Lung (tissue), 12 donors: ENCODE results near the gene LRRC8D. TPM values are rescaled to one million over a fixed set of nuclear protein-coding genes. Genes with fewer than 3 reads are reported as not detected.

Experiments used
- ATAC-seq: fragments of 200-7000 bp; cut with Tn5 transposase; one replicate; pipeline ENCODE4 v1.9.1; 2020; ENCODE audit warnings: moderate number of reproducible peaks; ENCODE audit not compliant: insufficient read depth, low FRiP score
- DNase-seq, 3 donors: peaks; one replicate each; pipeline ENCODE4 v3.0.0-alpha.2; 2013 to 2017
- H3K27ac ChIP-seq, 2 donors: one replicate each; pipeline ENCODE4 v1.5.1; 2013; ENCODE audit warnings: mild to moderate bottlenecking in 2 of 2, moderate library complexity in 2 of 2, control low read depth in 1 of 2, inconsistent platforms in 1 of 2, low read depth in 1 of 2, low read length in 1 of 2
- H3K27me3 ChIP-seq, 3 donors: one replicate each; pipeline ENCODE4 v1.5.1; 2013; ENCODE audit warnings: low read length in 2 of 3; ENCODE audit not compliant: control insufficient read depth in 3 of 3, insufficient read depth in 3 of 3
- H3K36me3 ChIP-seq, 4 donors: one replicate each; pipeline ENCODE4 v1.5.1; 2013; ENCODE audit warnings: low read length in 4 of 4, mild to moderate bottlenecking in 1 of 4, moderate library complexity in 1 of 4; ENCODE audit not compliant: control insufficient read depth in 4 of 4, insufficient read depth in 4 of 4
- H3K4me1 ChIP-seq, 5 donors: one replicate each; pipeline ENCODE4 v1.5.1; 2013; ENCODE audit warnings: low read length in 5 of 5, mild to moderate bottlenecking in 2 of 5, moderate library complexity in 1 of 5; ENCODE audit not compliant: control insufficient read depth in 5 of 5, insufficient read depth in 5 of 5
- H3K4me3 ChIP-seq: one replicate; pipeline ENCODE4 v1.5.1; 2013; ENCODE audit warnings: mild to moderate bottlenecking, control low read depth, moderate library complexity
- H3K9ac ChIP-seq, 2 donors: one replicate each; pipeline ENCODE4 v1.5.1; 2013; ENCODE audit warnings: low read length in 2 of 2, control low read depth in 1 of 2; ENCODE audit not compliant: insufficient read depth in 1 of 2
- H3K9me3 ChIP-seq, 4 donors: one replicate each; pipeline ENCODE4 v1.5.1; 2013; ENCODE audit warnings: low read length in 3 of 4, mild to moderate bottlenecking in 1 of 4, moderate library complexity in 1 of 4; ENCODE audit not compliant: control insufficient read depth in 4 of 4, insufficient read depth in 3 of 4
- CTCF ChIP-seq: IDR thresholded peaks from 2 replicates; pipeline ENCODE4 v1.5.1; 2012; ENCODE audit warnings: mild to moderate bottlenecking; ENCODE audit errors: control extremely low read depth, extremely low read depth
- WGBS, 2 donors: extraction: QIAGEN DNeasy Blood & Tissue Kit; methylation state at CpG; one replicate each; pipeline ENCODE4 v1.1.7; 2013; 5-methylcytosine and 5-hydroxymethylcytosine counted together
- polyA plus RNA-seq, 2 donors: library from polyadenylated mRNA; stranded (reverse); fragments of 200-250 nt; gene quantifications; one replicate each; pipeline ENCODE4 v1.2.1, GENCODE V29; 2013
- total RNA-seq, 2 donors: library from RNA; depleted of rRNA in 1 of 2; stranded (reverse); fragments of >200 nt in 1 of 2; gene quantifications; one replicate each; pipeline ENCODE4 v1.2.1, GENCODE V29; 2014 to 2021
- donor health status: control.
- donor health status: control.
- donor health status: Bipolar disorder and iron deficiency.
- donor health status: healthy.
- donor health status: DM: yes; HTN: yes; CAD: no.

The LRRC8D gene
- total and polyA plus RNA-seq, 4 donors: 5.1 to 24.2 (median 11.3) TPM

GRCh38 chr1:89823679-89824292, 3.0 kb downstream of the LRRC8D start:
- peaks cover 0 to 12% (median 4%) of the 10 kb centered on the region in 5 donors for H3K4me1 ChIP-seq
- no peaks in the 10 kb centered on the region for H3K9me3 ChIP-seq
- 56 to 67% methylated on average over 6 of the region's 6 CpGs for WGBS, 2 donors
- peaks cover 0 to 12% (median 8%) of the 10 kb centered on the region in 3 donors for H3K27me3 ChIP-seq
- H3K4me3 ChIP-seq: no peak overlapping the region
- TF ChIP-seq CTCF: no peak
- no peak overlapping the region for H3K27ac ChIP-seq
- no peak overlapping the region for H3K9ac ChIP-seq
- no peak for ATAC-seq
- no peak for DNase-seq
- H3K36me3 ChIP-seq: peaks cover 0 to 4% (median under 1%) of the 10 kb centered on the region in 4 donors

- no peak for DNase-seq
- no peak overlapping the region for H3K27ac ChIP-seq
- ATAC-seq: no peak
- no peak for TF ChIP-seq CTCF
- no peaks in the 10 kb centered on the region for H3K9me3 ChIP-seq
- H3K4me3 ChIP-seq: no peak overlapping the region
- no peaks in the 10 kb centered on the region for H3K27me3 ChIP-seq
- whole genome bisulfite sequencing, 2 donors: 28 to 61% methylated on average over 3 of the region's 3 CpGs
- peaks cover 0 to 4% (median under 1%) of the 10 kb centered on the region in 4 donors for H3K36me3 ChIP-seq
- H3K4me1 ChIP-seq: peaks cover 0 to 12% (median 2%) of the 10 kb centered on the region in 5 donors
- H3K9ac ChIP-seq: no peak overlapping the region
Observed at GRCh38 chr1:89826594-89826993, 5.8 kb downstream of the LRRC8D start.

GRCh38 chr1:89827330-89827729, 6.5 kb downstream of the LRRC8D start:
- no peaks in the 10 kb centered on the region for H3K9me3 ChIP-seq
- no peak overlapping the region for H3K27ac ChIP-seq
- no peak for DNase-seq
- no peak for ATAC-seq
- H3K27me3 ChIP-seq: no peaks in the 10 kb centered on the region
- TF ChIP-seq CTCF: no peak
- H3K36me3 ChIP-seq: peaks cover 0 to 4% (median under 1%) of the 10 kb centered on the region in 4 donors
- no peak overlapping the region for H3K9ac ChIP-seq
- WGBS, 2 donors: 95 to 99% methylated on average over 3 of the region's 3 CpGs
- H3K4me1 ChIP-seq: peaks cover 0 to 10% (median 5%) of the 10 kb centered on the region in 5 donors
- no peak overlapping the region for H3K4me3 ChIP-seq

- DNase-seq (no peak), ATAC-seq (no peak)
- no peaks in the 10 kb centered on the region for H3K27me3 ChIP-seq
- H3K9me3 ChIP-seq: no peaks in the 10 kb centered on the region
- H3K36me3 ChIP-seq: peaks cover 0 to 4% (median under 1%) of the 10 kb centered on the region in 4 donors
- 99 to 100% methylated on average over 1 of the region's 1 CpG for WGBS, 2 donors
- no peak for TF ChIP-seq CTCF
- no peak overlapping the region for H3K27ac ChIP-seq
- H3K9ac ChIP-seq: no peak overlapping the region
- H3K4me3 ChIP-seq: no peak overlapping the region
- peaks cover 0 to 9% (median 5%) of the 10 kb centered on the region in 5 donors for H3K4me1 ChIP-seq
Observed at GRCh38 chr1:89827902-89828301, 7.1 kb downstream of the LRRC8D start.
